H9 (cell line): Measurements from ENCODE around the gene KRTDAP. TPM values are rescaled to one million over a fixed set of nuclear protein-coding genes. Genes with fewer than 3 reads are reported as not detected.

Experiments
- DNase-seq: peaks from one replicate; pipeline ENCODE4 v3.0.0-alpha.2; 2017
- H2AFZ ChIP-seq: one replicate; pipeline ENCODE4 v1.6.1; 2013; ENCODE audit warnings: mild to moderate bottlenecking, low read length, control low read depth, moderate library complexity
- H2AK5ac ChIP-seq: 2 replicates; pipeline ENCODE4 v1.6.1; 2013; ENCODE audit warnings: low read length, control low read depth, mixed read lengths; ENCODE audit not compliant: insufficient read length
- H2BK120ac ChIP-seq: one replicate; pipeline ENCODE4 v1.6.1; 2013; ENCODE audit warnings: low read depth, mild to moderate bottlenecking, low read length, control low read depth, inconsistent platforms; ENCODE audit not compliant: poor library complexity, severe bottlenecking
- H2BK12ac ChIP-seq: 2 replicates; pipeline ENCODE4 v1.6.1; 2013; ENCODE audit warnings: low read length, control low read depth, mixed read lengths, low read depth; ENCODE audit not compliant: insufficient read length
- H2BK15ac ChIP-seq: 2 replicates; pipeline ENCODE4 v1.6.1; 2013; ENCODE audit warnings: low read depth, low read length, control low read depth
- H2BK20ac ChIP-seq: one replicate; pipeline ENCODE4 v1.6.1; 2013; ENCODE audit warnings: low read depth, mild to moderate bottlenecking, low read length, control low read depth, inconsistent platforms; ENCODE audit not compliant: poor library complexity, severe bottlenecking
- H2BK5ac ChIP-seq: 2 replicates; pipeline ENCODE4 v1.6.1; 2013; ENCODE audit warnings: low read length, control low read depth, mixed read lengths; ENCODE audit not compliant: insufficient read length
- H3K14ac ChIP-seq: 2 replicates; pipeline ENCODE4 v1.6.1; 2013; ENCODE audit warnings: low read length, control low read depth; ENCODE audit not compliant: insufficient read depth
- H3K18ac ChIP-seq: 2 replicates; pipeline ENCODE4 v1.6.1; 2013; ENCODE audit warnings: low read depth, mild to moderate bottlenecking, mixed read lengths, low read length, control low read depth; ENCODE audit not compliant: insufficient read length
- H3K23ac ChIP-seq: 2 replicates; pipeline ENCODE4 v1.6.1; 2013; ENCODE audit warnings: low read length, control low read depth, mixed read lengths, low read depth; ENCODE audit not compliant: insufficient read length
- H3K23me2 ChIP-seq: 2 replicates; pipeline ENCODE4 v1.6.1; 2013; ENCODE audit warnings: low read depth, mild to moderate bottlenecking, mixed read lengths, low read length, control low read depth; ENCODE audit not compliant: insufficient read length, poor library complexity, severe bottlenecking
- H3K27ac ChIP-seq: 2 replicates; pipeline ENCODE4 v1.5.1; 2013; ENCODE audit warnings: low read length, control low read depth, mixed read lengths, low read depth; ENCODE audit not compliant: insufficient read length
- H3K27me3 ChIP-seq: 2 replicates; pipeline ENCODE4 v1.6.1; 2013; ENCODE audit warnings: low read length, control low read depth, inconsistent platforms; ENCODE audit not compliant: insufficient read depth
- H3K4ac ChIP-seq: 2 replicates; pipeline ENCODE4 v1.6.1; 2013; ENCODE audit warnings: low read depth, mild to moderate bottlenecking, control low read depth, inconsistent platforms, low read length, moderate library complexity
- H3K4me1 ChIP-seq: 2 replicates; pipeline ENCODE4 v1.6.1; 2013; ENCODE audit warnings: low read length, control low read depth, inconsistent platforms; ENCODE audit not compliant: insufficient read depth
- H3K4me2 ChIP-seq: 2 replicates; pipeline ENCODE4 v1.6.1; 2013; ENCODE audit warnings: low read length, control low read depth, mixed read lengths; ENCODE audit not compliant: insufficient read length, insufficient read depth
- H3K56ac ChIP-seq: 2 replicates; pipeline ENCODE4 v1.6.1; 2013; ENCODE audit warnings: low read depth, mild to moderate bottlenecking, mixed read lengths, low read length, control low read depth; ENCODE audit not compliant: insufficient read length
- H3K79me1 ChIP-seq: 2 replicates; pipeline ENCODE4 v1.6.1; 2013; ENCODE audit warnings: low read depth, mild to moderate bottlenecking, moderate library complexity, low read length, control low read depth, inconsistent platforms; ENCODE audit not compliant: insufficient read depth, poor library complexity, severe bottlenecking
- H3K79me2 ChIP-seq: 2 replicates; pipeline ENCODE4 v1.6.1; 2013; ENCODE audit warnings: low read length, control low read depth, inconsistent platforms; ENCODE audit not compliant: insufficient read depth
- H3K9ac ChIP-seq: 2 replicates; pipeline ENCODE4 v1.6.1; 2013; ENCODE audit warnings: low read length, control low read depth, mixed read lengths; ENCODE audit not compliant: insufficient read length; ENCODE audit errors: extremely low read depth
- H3K9me3 ChIP-seq: one replicate; pipeline ENCODE4 v1.6.1; 2013; ENCODE audit warnings: low read depth, low read length, inconsistent platforms; ENCODE audit not compliant: control insufficient read depth
- H3T11ph ChIP-seq: one replicate; pipeline ENCODE4 v1.6.1; 2013; ENCODE audit warnings: mild to moderate bottlenecking, low read length, control low read depth, inconsistent platforms
- H4K20me1 ChIP-seq: one replicate; pipeline ENCODE4 v1.6.1; 2013; ENCODE audit not compliant: control insufficient read depth, insufficient read length, insufficient read depth
- H4K5ac ChIP-seq: 2 replicates; pipeline ENCODE4 v1.6.1; 2013; ENCODE audit warnings: low read depth, mild to moderate bottlenecking, mixed read lengths, low read length, control low read depth; ENCODE audit not compliant: insufficient read length
- H4K8ac ChIP-seq: replicated peaks from 2 replicates; pipeline ENCODE4 v1.6.1; 2013; ENCODE audit warnings: low read length, control low read depth, mixed read lengths, low read depth; ENCODE audit not compliant: insufficient read length
- H4K91ac ChIP-seq: 2 replicates; pipeline ENCODE4 v1.6.1; 2013; ENCODE audit warnings: low read depth, mild to moderate bottlenecking, moderate library complexity, mixed read lengths, low read length, control low read depth; ENCODE audit not compliant: insufficient read length
- H3K27ac Mint-ChIP-seq, 3 experiments: 2 replicates in 2 of 3; 3 replicates in 1 of 3; pipeline ENCODE4 v1.8.0; 2020 to 2021; ENCODE audit warnings: mixed read lengths in 3 of 3, mild to moderate bottlenecking in 1 of 3, moderate library complexity in 1 of 3
- H3K27me3 Mint-ChIP-seq: 2 replicates; pipeline ENCODE4 v1.8.0; 2021; ENCODE audit warnings: low read depth, mild to moderate bottlenecking, moderate library complexity, mixed read lengths
- H3K36me3 Mint-ChIP-seq, 3 experiments: 2 replicates in 2 of 3; 3 replicates in 1 of 3; pipeline ENCODE4 v1.8.0; 2020 to 2021; ENCODE audit warnings: low read depth in 3 of 3, mixed read lengths in 3 of 3; ENCODE audit not compliant: insufficient read depth in 1 of 3
- H3K4me1 Mint-ChIP-seq, 2 experiments: 2 replicates each; pipeline ENCODE4 v1.8.0; 2020; ENCODE audit warnings: mixed read lengths in 2 of 2
- H3K4me3 Mint-ChIP-seq, 2 experiments: 2 replicates in 1 of 2; 3 replicates in 1 of 2; pipeline ENCODE4 v1.8.0; 2020 to 2021; ENCODE audit warnings: mild to moderate bottlenecking in 2 of 2, mixed read lengths in 2 of 2, moderate library complexity in 1 of 2
- H3K9me3 Mint-ChIP-seq, 2 experiments: 2 replicates in 1 of 2; 3 replicates in 1 of 2; pipeline ENCODE4 v1.8.0; 2020; ENCODE audit warnings: mild to moderate bottlenecking in 2 of 2, mixed read lengths in 2 of 2, moderate library complexity in 1 of 2
- WGBS: extraction: QIAGEN DNeasy Blood & Tissue Kit; methylation state at CpG from one replicate; pipeline ENCODE4 v1.1.7; 2013; ENCODE audit warnings: missing lambda C conversion rate, low lambda C conversion rate, mixed read lengths; ENCODE audit not compliant: insufficient read length; ENCODE audit errors: extremely low coverage; 5-methylcytosine and 5-hydroxymethylcytosine counted together
- total RNA-seq: library from RNA; stranded (reverse); gene quantifications from 2 replicates; pipeline ENCODE4 v1.2.1, GENCODE V29; 2021
- TF ChIP-seq, protein P1 (sequence below): fragments of 200-600 bp; sonication (generic); conservative IDR thresholded peaks from 3 replicates; pipeline ENCODE4 v1.8.0; 2021; ENCODE audit warnings: antibody characterized with exemption, mild to moderate bottlenecking

The KRTDAP gene
- total RNA-seq, 1 experiment from 2014 or later: 0.87 TPM

DNA sequence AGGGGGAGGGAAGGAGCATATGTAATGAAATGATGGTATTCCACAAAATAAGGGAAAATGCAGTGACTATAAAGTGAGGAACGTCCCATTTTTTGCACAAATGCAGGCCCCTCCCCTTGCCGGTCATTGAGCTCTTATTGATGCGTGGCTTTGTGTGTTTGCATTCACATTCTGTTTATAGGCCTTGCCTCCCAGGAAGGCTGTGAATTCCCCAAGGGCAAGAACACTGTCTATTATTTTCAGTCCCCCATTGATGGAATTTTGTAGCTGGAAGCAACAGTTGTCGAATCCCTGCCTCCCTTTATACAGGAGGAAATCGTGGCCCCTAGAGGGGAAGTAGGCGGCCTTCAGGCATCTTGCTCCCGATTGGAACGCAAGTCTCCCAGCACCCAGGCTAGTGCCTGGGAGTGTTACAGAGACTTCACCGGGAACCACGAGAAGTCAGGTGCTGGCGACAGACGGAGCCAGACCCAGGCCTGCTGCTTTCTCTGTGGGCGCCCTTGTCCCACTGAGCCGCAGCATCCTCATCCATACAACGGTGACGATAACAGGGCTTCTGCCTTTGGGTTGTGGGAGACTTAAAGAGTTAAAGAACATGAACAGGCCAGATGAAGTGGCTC lies 31.0 kb upstream of the KRTDAP start:
- H3K4ac ChIP-seq: no peak overlapping the region

More for the DNA sequence above, 31.0 kb upstream of the KRTDAP start:
- H3K79me1 ChIP-seq: no peaks in the 10 kb centered on the region
- H2BK120ac ChIP-seq: no peak overlapping the region
- H2AFZ ChIP-seq: no peak overlapping the region
- no peak overlapping the region for H3K23ac ChIP-seq
- no peaks in the 10 kb centered on the region for H3K9me3 ChIP-seq
- H3K18ac ChIP-seq: no peak overlapping the region
- H4K91ac ChIP-seq: no peak overlapping the region
- no CpG with 5 or more reads among the region's 16 CpGs for WGBS
- H2AK5ac ChIP-seq: no peak overlapping the region
- H3K27ac ChIP-seq: no peak overlapping the region
- H3K27me3 ChIP-seq: no peaks in the 10 kb centered on the region; the same call in 1 of the 2 replicates
- Mint-ChIP-seq H3K9me3 (no peaks in the 10 kb centered on the region; a peak in 1 of 5 replicates), H3K4me3 (no peak overlapping the region; a peak in 1 of 5 replicates), H3K4me1 (peaks cover 21 to 46% of the 10 kb centered on the region in 2 experiments), H3K27me3 (peaks cover 33% of the 10 kb centered on the region), H3K27ac (no peak overlapping the region; a peak in 1 of 7 replicates), H3K36me3 (no peaks in the 10 kb centered on the region)
- no peaks in the 10 kb centered on the region for H3K79me2 ChIP-seq
- no peaks in the 10 kb centered on the region for H4K20me1 ChIP-seq
- no peak overlapping the region for H2BK15ac ChIP-seq
- DNase-seq: peak; percentile 55
- H4K8ac ChIP-seq: no peak overlapping the region
- TF ChIP-seq, protein P1, sequence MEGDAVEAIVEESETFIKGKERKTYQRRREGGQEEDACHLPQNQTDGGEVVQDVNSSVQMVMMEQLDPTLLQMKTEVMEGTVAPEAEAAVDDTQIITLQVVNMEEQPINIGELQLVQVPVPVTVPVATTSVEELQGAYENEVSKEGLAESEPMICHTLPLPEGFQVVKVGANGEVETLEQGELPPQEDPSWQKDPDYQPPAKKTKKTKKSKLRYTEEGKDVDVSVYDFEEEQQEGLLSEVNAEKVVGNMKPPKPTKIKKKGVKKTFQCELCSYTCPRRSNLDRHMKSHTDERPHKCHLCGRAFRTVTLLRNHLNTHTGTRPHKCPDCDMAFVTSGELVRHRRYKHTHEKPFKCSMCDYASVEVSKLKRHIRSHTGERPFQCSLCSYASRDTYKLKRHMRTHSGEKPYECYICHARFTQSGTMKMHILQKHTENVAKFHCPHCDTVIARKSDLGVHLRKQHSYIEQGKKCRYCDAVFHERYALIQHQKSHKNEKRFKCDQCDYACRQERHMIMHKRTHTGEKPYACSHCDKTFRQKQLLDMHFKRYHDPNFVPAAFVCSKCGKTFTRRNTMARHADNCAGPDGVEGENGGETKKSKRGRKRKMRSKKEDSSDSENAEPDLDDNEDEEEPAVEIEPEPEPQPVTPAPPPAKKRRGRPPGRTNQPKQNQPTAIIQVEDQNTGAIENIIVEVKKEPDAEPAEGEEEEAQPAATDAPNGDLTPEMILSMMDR: no peak
- peaks cover 7% of the 10 kb centered on the region for H3K23me2 ChIP-seq
- H3K14ac ChIP-seq: no peak overlapping the region
- H3K4me2 ChIP-seq: no peak overlapping the region
- no peak overlapping the region for H2BK5ac ChIP-seq
- no peak overlapping the region for H2BK20ac ChIP-seq
- H3K9ac ChIP-seq: no peak overlapping the region
- no peak overlapping the region for H3K56ac ChIP-seq
- peaks cover 5% of the 10 kb centered on the region; the same call in 1 of the 2 replicates for H3K4me1 ChIP-seq
- no peak overlapping the region for H3T11ph ChIP-seq
- no peak overlapping the region for H4K5ac ChIP-seq
- no peak overlapping the region for H2BK12ac ChIP-seq
